GM12878 (cell line): ENCODE results near the gene CSTPP1. TPM values are rescaled to one million over a fixed set of nuclear protein-coding genes. Genes with fewer than 3 reads are reported as not detected.

Source experiments
- ATAC-seq: fragments of 200-7000 bp; cut with Tn5 transposase; 3 replicates; pipeline ENCODE4 v1.9.1; 2020; ENCODE audit warnings: mild to moderate bottlenecking, moderate library complexity
- BruUV-seq: library from RNA; stranded (reverse); fragments of 400-500 nt; replicated peaks from 2 replicates; lab custom pipeline; 2021; lab: Mats Ljungman, UMichigan
- CTCF ChIA-PET: fragments of 300-600 bp; sonication (Branson Sonifier 250); formaldehyde crosslinking; extraction: SDS; loops from one replicate; lab custom pipeline; 2021; ENCODE audit warnings: inconsistent platforms; lab: Yijun Ruan, JAX
- POLR2A ChIA-PET: fragments of 350-600 bp; formaldehyde crosslinking; extraction: SDS; loops from one replicate; lab custom pipeline; 2021; ENCODE audit warnings: inconsistent platforms; lab: Charles Lee
- RAD21 ChIA-PET: fragments of 300-600 bp; sonication (Branson Sonifier 250); formaldehyde crosslinking; loops from one replicate; lab custom pipeline; 2023; ENCODE audit warnings: antibody characterized with exemption; ENCODE audit not compliant: unreplicated experiment; lab: Charles Lee
- SMC1A ChIA-PET: fragments of 300-600 bp; sonication (Branson Sonifier 250); formaldehyde crosslinking; loops from one replicate; lab custom pipeline; 2023; ENCODE audit not compliant: unreplicated experiment, uncharacterized antibody; lab: Charles Lee
- DNase-seq: peaks from one replicate; pipeline ENCODE4 v3.0.0-alpha.2; 2011; ENCODE audit warnings: low read depth, low spot score
- FAIRE-seq: peaks from 3 replicates; lab custom pipeline; 2011; peaks lifted over from hg19 to GRCh38; lab: Jason Lieb, UNC
- H2AFZ ChIP-seq: 2 replicates; pipeline ENCODE4 v1.6.0; 2011; ENCODE audit warnings: low read depth, low read length, control low read depth; ENCODE audit not compliant: control insufficient read depth
- H3K27ac ChIP-seq: 2 replicates; pipeline ENCODE4 v1.5.1; 2011; ENCODE audit warnings: control low read depth; ENCODE audit not compliant: control insufficient read depth, insufficient read depth
- H3K27me3 ChIP-seq, 2 experiments: replicated peaks in 1 of 2; 2 replicates each; pipeline versions ENCODE4 v1.6.0 to v1.6.1; 2011; ENCODE audit warnings: low read length in 1 of 2; ENCODE audit not compliant: control insufficient read depth in 2 of 2, insufficient read depth in 2 of 2
- H3K36me3 ChIP-seq, 2 experiments: 2 replicates each; pipeline ENCODE4 v1.5.1; 2011; ENCODE audit warnings: low read length in 1 of 2; ENCODE audit not compliant: control insufficient read depth in 2 of 2, insufficient read depth in 2 of 2
- H3K4me1 ChIP-seq: 2 replicates; pipeline ENCODE4 v1.6.1; 2011; ENCODE audit warnings: mild to moderate bottlenecking, low read length, moderate library complexity, mixed read lengths; ENCODE audit not compliant: control insufficient read depth, insufficient read depth
- H3K4me2 ChIP-seq: 2 replicates; pipeline ENCODE4 v1.6.0; 2011; ENCODE audit warnings: control low read depth; ENCODE audit not compliant: control insufficient read depth, insufficient read depth
- H3K4me3 ChIP-seq: fragments of 200-600 bp; sonication (generic); 2 replicates; pipeline ENCODE4 v1.5.1; 2016
- H3K79me2 ChIP-seq: 2 replicates; pipeline ENCODE4 v1.6.0; 2011; ENCODE audit warnings: low read length; ENCODE audit not compliant: control insufficient read depth, insufficient read depth
- H3K9ac ChIP-seq: 2 replicates; pipeline ENCODE4 v1.8.0; 2011; ENCODE audit warnings: low read length, control low read depth, mixed read lengths; ENCODE audit not compliant: control insufficient read depth, insufficient read depth
- H3K9me3 ChIP-seq: replicated peaks from 3 replicates; pipeline ENCODE4 v1.5.1; 2011; ENCODE audit warnings: mild to moderate bottlenecking, low read length; ENCODE audit not compliant: control insufficient read depth, insufficient read depth
- H4K20me1 ChIP-seq: 2 replicates; pipeline ENCODE4 v1.6.0; 2011; ENCODE audit not compliant: control insufficient read depth, insufficient read depth
- CBX3 ChIP-seq: fragments of 200-600 bp; sonication (generic); IDR thresholded peaks from 2 replicates; pipeline ENCODE4 v1.6.1; 2016; ENCODE audit warnings: low read depth, borderline replicate concordance
- HDAC2 ChIP-seq: fragments of 200-600 bp; sonication (generic); IDR thresholded peaks from 2 replicates; pipeline ENCODE4 v1.6.1; 2017
- JUNB ChIP-seq: IDR thresholded peaks from 2 replicates; pipeline ENCODE4 v1.6.1; 2016; ENCODE audit warnings: antibody characterized with exemption, mild to moderate bottlenecking
- KDM1A ChIP-seq: fragments of 200-600 bp; sonication (generic); IDR thresholded peaks from 2 replicates; pipeline ENCODE4 v1.6.1; 2016; ENCODE audit warnings: borderline replicate concordance
- KLF5 ChIP-seq: fragments of 450-650 bp; IDR thresholded peaks from 2 replicates; pipeline ENCODE4 v1.6.1; 2014; ENCODE audit warnings: mild to moderate bottlenecking; ENCODE audit not compliant: partially characterized antibody
- MEF2B ChIP-seq: fragments of 450-650 bp; IDR thresholded peaks from 2 replicates; pipeline ENCODE4 v1.6.1; 2018; ENCODE audit warnings: mild to moderate bottlenecking, moderate library complexity; ENCODE audit not compliant: partially characterized antibody, poor library complexity, severe bottlenecking
- MTA3 ChIP-seq: IDR thresholded peaks from 2 replicates; pipeline ENCODE4 v1.6.1; 2012; ENCODE audit warnings: low read length, inconsistent platforms, borderline replicate concordance
- NR2F1 ChIP-seq: fragments of 450-650 bp; conservative IDR thresholded peaks from 2 replicates; pipeline ENCODE4 v1.6.1; 2017; ENCODE audit warnings: mild to moderate bottlenecking
- POLR2AphosphoS5 ChIP-seq: IDR thresholded peaks from 2 replicates; pipeline ENCODE4 v1.6.1; 2011; ENCODE audit warnings: mild to moderate bottlenecking, low read length, inconsistent platforms
- SUZ12 ChIP-seq: fragments of 200-600 bp; sonication (generic); IDR thresholded peaks from one replicate; pipeline ENCODE4 v1.6.1; 2018; ENCODE audit warnings: antibody characterized with exemption, mild to moderate bottlenecking; ENCODE audit not compliant: unreplicated experiment
- TAF1 ChIP-seq: IDR thresholded peaks from 2 replicates; pipeline ENCODE4 v1.6.1; 2011; ENCODE audit warnings: mild to moderate bottlenecking, low read depth, low read length, borderline replicate concordance
- ZNF592 ChIP-seq: fragments of 450-650 bp; IDR thresholded peaks from 2 replicates; pipeline ENCODE4 v1.6.1; 2017; ENCODE audit warnings: mild to moderate bottlenecking, moderate library complexity
- WGBS: methylation state at CpG from one replicate; pipeline ENCODE4 v1.1.6; 2016; ENCODE audit warnings: low lambda C conversion rate; ENCODE audit not compliant: insufficient replicate concordance, insufficient coverage; ENCODE audit errors: missing lambda C conversion rate; 5-methylcytosine and 5-hydroxymethylcytosine counted together
- in situ Hi-C: fragments of 300-500 bp; cut with MboI; formaldehyde crosslinking; loops from 9 replicates; pipeline ENCODE4 v1.14.3; 2018; ENCODE audit warnings: mixed read lengths
- intact Hi-C: fragments of 100-400 bp; cut with micrococcal nuclease; formaldehyde crosslinking; loops from one replicate; pipeline ENCODE4 v1.14.2; 2022; ENCODE audit not compliant: unreplicated experiment
- polyA plus RNA-seq, 11 experiments: library from polyadenylated mRNA; depleted of rRNA in 4 of 11; unstranded in 6 of 11; stranded (reverse) in 5 of 11; fragments of >200 nt; fragmentation: Nextera tagmentation in 4 of 11; fragmentation: Illumina TruSeq in 1 of 11; extraction: Ambion mirVana in 4 of 11; extraction: Trizol in 1 of 11; gene quantifications; 1 replicate in 1 of 11; 2 replicates in 10 of 11; pipeline versions ENCODE4 v1.2.1 to v1.2.3, GENCODE V29; 2011 to 2016; ENCODE audit warnings: inconsistent platforms in 2 of 11, missing spikeins in 2 of 11, low read depth in 1 of 11
- total RNA-seq, 4 experiments: library from RNA; depleted of rRNA in 3 of 4; stranded (reverse); fragments of >200 nt in 3 of 4; fragmentation: Illumina TruSeq in 1 of 4; extraction: Trizol in 1 of 4; gene quantifications; 2 replicates each; pipeline versions ENCODE4 v1.2.1 to v1.2.3, GENCODE V29; 2013 to 2021

CSTPP1 gene
- total and polyA plus RNA-seq, 10 of the 15 experiments (the other 5 are each of a cell fraction or from before 2014, with no cell fraction given), result 7.1 to 23.4 (median 17.5) TPM

DNA sequence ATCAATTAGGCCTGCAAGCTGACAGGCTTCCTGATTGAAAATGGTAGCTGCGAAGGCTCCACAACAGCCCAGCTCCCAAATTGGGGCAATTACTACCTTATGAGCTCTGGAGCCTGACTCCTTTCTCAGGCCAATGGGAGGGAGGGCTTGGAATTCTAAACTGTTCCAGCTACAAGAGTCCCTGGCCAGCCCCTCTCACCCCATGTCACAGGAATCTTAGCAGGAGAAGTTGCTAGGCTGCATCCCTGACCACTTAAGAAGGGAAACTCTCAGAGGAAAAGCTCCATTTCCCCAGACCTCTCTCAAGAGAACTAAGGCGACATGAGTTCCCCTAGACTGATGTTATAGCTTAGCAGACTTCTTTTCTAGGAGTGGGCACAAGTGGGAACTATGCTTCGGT is 23.1 kb upstream of the CSTPP1 start (continued):
- TF ChIP-seq TAF1, result no peak
- TF ChIP-seq HDAC2, result no peak
- no peak for TF ChIP-seq NR2F1
- TF ChIP-seq MTA3, result no peak
- no peak for TF ChIP-seq ZNF592
- no peak for TF ChIP-seq KDM1A
- no peak for TF ChIP-seq CBX3
- no peak for TF ChIP-seq MEF2B

DNA sequence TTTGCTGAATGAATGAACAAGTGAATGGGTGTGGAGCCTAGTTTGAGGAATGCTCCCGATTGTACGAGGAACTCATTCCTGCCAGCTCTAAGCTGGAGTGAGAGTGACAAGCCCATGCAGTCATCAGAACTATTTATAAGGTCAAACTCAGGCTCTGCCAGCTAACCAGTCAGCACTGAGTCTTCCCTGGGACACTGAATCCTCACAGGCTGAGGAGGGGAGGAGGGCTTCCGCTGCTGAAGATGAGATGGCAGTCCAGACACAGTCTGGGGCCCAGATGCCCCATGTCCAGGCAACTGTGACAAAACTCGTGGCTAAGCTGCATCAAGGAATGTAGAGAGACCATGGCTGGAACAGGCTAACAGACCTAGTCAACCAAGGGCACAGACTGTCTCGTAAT is 22.2 kb upstream of the CSTPP1 start:
- Histone ChIP-seq H3K9ac (no peak overlapping the region), H3K79me2 (no peaks in the 10 kb centered on the region), H3K27me3 (peaks cover 6 to 28% of the 10 kb centered on the region in 2 experiments), H3K4me2 (no peak overlapping the region), H3K36me3 (no peaks in the 10 kb centered on the region), H3K4me1 (peaks cover 6% of the 10 kb centered on the region; the same call in 1 of the 2 replicates), H3K9me3 (no peaks in the 10 kb centered on the region), H3K27ac (no peak overlapping the region), H2AFZ (no peak overlapping the region), H3K4me3 (no peak overlapping the region), H4K20me1 (no peaks in the 10 kb centered on the region)
- DNase-seq (no peak), FAIRE-seq (no peak), ATAC-seq (no peak)
- no TSS peak for BruUV-seq
- WGBS, result 45% methylated on average over 5 of the region's 5 CpGs
- ChIA-PET POLR2A (no interaction called here), RAD21 (interaction anchor here (1.6 kb wide), 1 partner anchor 239 kb away, joined by 5 read pairs; no protein-coding TSS in a partner anchor), CTCF (interaction anchor here (0.7 to 5.3 kb wide), 4 partner anchors 24 to 240 kb away, joined by 3 to 33 read pairs (median 4); no protein-coding TSS in a partner anchor), SMC1A (interaction anchor here (1.4 to 1.6 kb wide), 2 partner anchors 13 to 239 kb away, joined by 3 to 4 read pairs; no protein-coding TSS in a partner anchor)
- intact Hi-C loops (no loop called here), in situ Hi-C loops (no loop called here)
- TF ChIP-seq ZNF592 (no peak), POLR2AphosphoS5 (no peak), KLF5 (no peak), JUNB (no peak), SUZ12 (no peak)
